GM12878 (cell line): Measurements from ENCODE around the gene MEAF6. TPM values are rescaled to one million over a fixed set of nuclear protein-coding genes. Genes with fewer than 3 reads are reported as not detected.
"Not testable (repeated sequence)": the region's sequence is repeated elsewhere in the genome, so short reads cannot be mapped to it uniquely, and the experiment has no call there.

ENCODE experiments used
- ATAC-seq: fragments of 200-7000 bp; cut with Tn5 transposase; 3 replicates; pipeline ENCODE4 v1.9.1; 2020; ENCODE audit warnings: mild to moderate bottlenecking, moderate library complexity
- BruUV-seq: library from RNA; stranded (reverse); fragments of 400-500 nt; replicated peaks from 2 replicates; lab custom pipeline; 2021; lab: Mats Ljungman, UMichigan
- CTCF ChIA-PET: fragments of 300-600 bp; sonication (Branson Sonifier 250); formaldehyde crosslinking; extraction: SDS; loops from one replicate; lab custom pipeline; 2021; ENCODE audit warnings: inconsistent platforms; lab: Yijun Ruan, JAX
- POLR2A ChIA-PET: fragments of 350-600 bp; formaldehyde crosslinking; extraction: SDS; loops from one replicate; lab custom pipeline; 2021; ENCODE audit warnings: inconsistent platforms; lab: Charles Lee
- RAD21 ChIA-PET: fragments of 300-600 bp; sonication (Branson Sonifier 250); formaldehyde crosslinking; loops from one replicate; lab custom pipeline; 2023; ENCODE audit warnings: antibody characterized with exemption; ENCODE audit not compliant: unreplicated experiment; lab: Charles Lee
- SMC1A ChIA-PET: fragments of 300-600 bp; sonication (Branson Sonifier 250); formaldehyde crosslinking; loops from one replicate; lab custom pipeline; 2023; ENCODE audit not compliant: unreplicated experiment, uncharacterized antibody; lab: Charles Lee
- DNase-seq: peaks from one replicate; pipeline ENCODE4 v3.0.0-alpha.2; 2011; ENCODE audit warnings: low read depth, low spot score
- FAIRE-seq: peaks from 3 replicates; lab custom pipeline; 2011; peaks lifted over from hg19 to GRCh38; lab: Jason Lieb, UNC
- H2AFZ ChIP-seq: 2 replicates; pipeline ENCODE4 v1.6.0; 2011; ENCODE audit warnings: low read depth, low read length, control low read depth; ENCODE audit not compliant: control insufficient read depth
- H3K27ac ChIP-seq: 2 replicates; pipeline ENCODE4 v1.5.1; 2011; ENCODE audit warnings: control low read depth; ENCODE audit not compliant: control insufficient read depth, insufficient read depth
- H3K27me3 ChIP-seq, 2 experiments: replicated peaks in 1 of 2; 2 replicates each; pipeline versions ENCODE4 v1.6.0 to v1.6.1; 2011; ENCODE audit warnings: low read length in 1 of 2; ENCODE audit not compliant: control insufficient read depth in 2 of 2, insufficient read depth in 2 of 2
- H3K36me3 ChIP-seq, 2 experiments: 2 replicates each; pipeline ENCODE4 v1.5.1; 2011; ENCODE audit warnings: low read length in 1 of 2; ENCODE audit not compliant: control insufficient read depth in 2 of 2, insufficient read depth in 2 of 2
- H3K4me1 ChIP-seq: 2 replicates; pipeline ENCODE4 v1.6.1; 2011; ENCODE audit warnings: mild to moderate bottlenecking, low read length, moderate library complexity, mixed read lengths; ENCODE audit not compliant: control insufficient read depth, insufficient read depth
- H3K4me2 ChIP-seq: 2 replicates; pipeline ENCODE4 v1.6.0; 2011; ENCODE audit warnings: control low read depth; ENCODE audit not compliant: control insufficient read depth, insufficient read depth
- H3K4me3 ChIP-seq: fragments of 200-600 bp; sonication (generic); 2 replicates; pipeline ENCODE4 v1.5.1; 2016
- H3K79me2 ChIP-seq: 2 replicates; pipeline ENCODE4 v1.6.0; 2011; ENCODE audit warnings: low read length; ENCODE audit not compliant: control insufficient read depth, insufficient read depth
- H3K9ac ChIP-seq: 2 replicates; pipeline ENCODE4 v1.8.0; 2011; ENCODE audit warnings: low read length, control low read depth, mixed read lengths; ENCODE audit not compliant: control insufficient read depth, insufficient read depth
- H3K9me3 ChIP-seq: replicated peaks from 3 replicates; pipeline ENCODE4 v1.5.1; 2011; ENCODE audit warnings: mild to moderate bottlenecking, low read length; ENCODE audit not compliant: control insufficient read depth, insufficient read depth
- H4K20me1 ChIP-seq: 2 replicates; pipeline ENCODE4 v1.6.0; 2011; ENCODE audit not compliant: control insufficient read depth, insufficient read depth
- BCL11A ChIP-seq: IDR thresholded peaks from 2 replicates; pipeline ENCODE4 v1.6.1; 2011; ENCODE audit warnings: low read depth, low read length
- KLF5 ChIP-seq: fragments of 450-650 bp; IDR thresholded peaks from 2 replicates; pipeline ENCODE4 v1.6.1; 2014; ENCODE audit warnings: mild to moderate bottlenecking; ENCODE audit not compliant: partially characterized antibody
- MYB ChIP-seq: fragments of 150-350 bp; IDR thresholded peaks from 2 replicates; pipeline ENCODE4 v1.6.1; 2014; ENCODE audit warnings: mild to moderate bottlenecking, low read depth, low read length, borderline replicate concordance
- NRF1 ChIP-seq: conservative IDR thresholded peaks from 2 replicates; pipeline ENCODE4 v1.6.1; 2011; ENCODE audit warnings: mild to moderate bottlenecking, low read depth, low read length, improper control_type of control experiment
- SIN3A ChIP-seq: IDR thresholded peaks from 2 replicates; pipeline ENCODE4 v1.6.1; 2012; ENCODE audit warnings: low read depth, low read length, improper control_type of control experiment
- WGBS: methylation state at CpG from one replicate; pipeline ENCODE4 v1.1.6; 2016; ENCODE audit warnings: low lambda C conversion rate; ENCODE audit not compliant: insufficient replicate concordance, insufficient coverage; ENCODE audit errors: missing lambda C conversion rate; 5-methylcytosine and 5-hydroxymethylcytosine counted together
- in situ Hi-C: fragments of 300-500 bp; cut with MboI; formaldehyde crosslinking; loops from 9 replicates; pipeline ENCODE4 v1.14.3; 2018; ENCODE audit warnings: mixed read lengths
- intact Hi-C: fragments of 100-400 bp; cut with micrococcal nuclease; formaldehyde crosslinking; loops from one replicate; pipeline ENCODE4 v1.14.2; 2022; ENCODE audit not compliant: unreplicated experiment
- polyA plus RNA-seq, 11 experiments: library from polyadenylated mRNA; depleted of rRNA in 4 of 11; unstranded in 6 of 11; stranded (reverse) in 5 of 11; fragments of >200 nt; fragmentation: Nextera tagmentation in 4 of 11; fragmentation: Illumina TruSeq in 1 of 11; extraction: Ambion mirVana in 4 of 11; extraction: Trizol in 1 of 11; gene quantifications; 1 replicate in 1 of 11; 2 replicates in 10 of 11; pipeline versions ENCODE4 v1.2.1 to v1.2.3, GENCODE V29; 2011 to 2016; ENCODE audit warnings: inconsistent platforms in 2 of 11, missing spikeins in 2 of 11, low read depth in 1 of 11
- total RNA-seq, 4 experiments: library from RNA; depleted of rRNA in 3 of 4; stranded (reverse); fragments of >200 nt in 3 of 4; fragmentation: Illumina TruSeq in 1 of 4; extraction: Trizol in 1 of 4; gene quantifications; 2 replicates each; pipeline versions ENCODE4 v1.2.1 to v1.2.3, GENCODE V29; 2013 to 2021

Gene MEAF6
- total and polyA plus RNA-seq, 10 of the 15 experiments (the other 5 are each of a cell fraction or from before 2014, with no cell fraction given), result 30.8 to 75.0 (median 58.1) TPM

DNA sequence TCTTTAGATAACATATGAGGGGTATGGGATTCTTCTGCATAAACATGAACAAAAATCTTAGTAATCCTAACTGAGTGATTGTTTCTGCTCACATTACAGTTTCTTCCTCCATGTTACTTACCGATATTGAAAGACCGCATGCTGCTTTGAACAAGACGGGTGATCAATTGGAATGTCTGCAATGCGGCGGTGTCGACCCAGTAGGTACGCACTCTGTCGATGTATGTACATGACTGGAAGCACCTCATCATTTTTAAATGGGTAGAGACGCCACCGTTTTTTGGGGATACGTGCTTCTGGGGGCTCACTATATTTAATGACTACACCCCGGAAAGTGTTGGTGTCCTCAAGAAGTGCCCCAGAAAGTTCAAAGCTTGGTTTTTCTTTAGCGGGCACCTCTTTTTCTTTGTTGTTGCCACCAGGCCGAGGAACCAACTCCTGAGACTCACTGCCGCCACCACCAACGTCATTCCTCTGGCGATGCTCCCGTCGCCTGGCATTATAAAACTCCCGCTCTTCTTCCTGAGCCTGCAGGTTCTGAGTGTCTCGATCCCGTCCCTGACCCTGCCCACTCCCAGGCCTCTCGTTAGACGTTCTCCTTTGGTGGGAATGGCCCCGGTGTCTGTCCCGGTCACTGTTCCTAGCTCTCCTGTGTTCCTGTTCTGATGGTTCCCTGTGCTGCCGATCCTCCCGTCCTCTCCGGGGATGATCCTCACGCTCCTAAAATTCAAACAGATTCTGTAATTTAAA, 25.6 kb upstream of the MEAF6 start:
- CTCF ChIA-PET, result no interaction called here
- in situ Hi-C loops (no loop called here), intact Hi-C loops (no loop called here)
- Histone ChIP-seq H3K9me3 (no peaks in the 10 kb centered on the region), H3K9ac (no peak overlapping the region), H3K27ac (no peak overlapping the region), H3K4me3 (no peak overlapping the region), H4K20me1 (no peaks in the 10 kb centered on the region), H3K36me3 (peaks cover 7 to 36% of the 10 kb centered on the region in 2 experiments), H2AFZ (no peak overlapping the region), H3K4me2 (no peak overlapping the region), H3K4me1 (no peaks in the 10 kb centered on the region), H3K79me2 (no peaks in the 10 kb centered on the region), H3K27me3 (no peaks in the 10 kb centered on the region)
- WGBS, result 99% methylated on average over 30 of the region's 30 CpGs
- DNase-seq (no peak), FAIRE-seq (no peak), ATAC-seq (no peak)
- SMC1A ChIA-PET, result no interaction called here
- RAD21 ChIA-PET, result no interaction called here
- no TSS peak for BruUV-seq
- POLR2A ChIA-PET, result interaction anchor here (0.6 to 1.1 kb wide), 2 partner anchors 10 to 44 kb away, joined by 3 read pairs; no protein-coding TSS in a partner anchor
- TF ChIP-seq BCL11A (no peak), NRF1 (no peak), KLF5 (no peak), SIN3A (no peak), MYB (no peak)
- TF ChIP-seq, all 136 proteins: peak for 0

- H4K20me1 ChIP-seq, in situ Hi-C loops, H3K27ac ChIP-seq, H3K4me2 ChIP-seq, H3K27me3 ChIP-seq, RAD21 ChIA-PET, H3K4me1 ChIP-seq, BruUV-seq, ATAC-seq, DNase-seq, H2AFZ ChIP-seq, H3K79me2 ChIP-seq, H3K4me3 ChIP-seq, H3K9me3 ChIP-seq, intact Hi-C loops, CTCF ChIA-PET, FAIRE-seq, H3K9ac ChIP-seq: not testable (repeated sequence)
- ChIA-PET POLR2A (interaction anchor here (0.5 to 1.1 kb wide), 2 partner anchors 12 to 43 kb away, joined by 3 to 4 read pairs; no protein-coding TSS in a partner anchor), SMC1A (interaction anchor here (0.7 to 1.1 kb wide), 2 partner anchors 25 to 52 kb away, joined by 3 to 4 read pairs; no protein-coding TSS in a partner anchor)
- peaks cover 1 to 28% of the 10 kb centered on the region in 2 experiments for H3K36me3 ChIP-seq
- WGBS, result 94% methylated on average over 10 of the region's 10 CpGs
Observed at GRCh38 chr1:37539154-37539553, 24.6 kb upstream of the MEAF6 start.
